NCI-H82 treated with DMSO at 0.1 percent for 48 hours (cell line): Measurements from ENCODE around the gene RAI1.
"Not testable (repeated sequence)": the region's sequence is repeated elsewhere in the genome, so short reads cannot be mapped to it uniquely, and the experiment has no call there.

Experiments used
- DNase-seq: peaks from one replicate; lab custom pipeline; 2025; ENCODE audit not compliant: unreplicated experiment; lab: John Stamatoyannopoulos, UW

RAI1 gene

GRCh38 chr17:17796787-17797061 lies 115.5 kb downstream of the RAI1 start:
- no peak for DNase-seq

- DNase-seq: no peak
Observed at GRCh38 chr17:17797119-17797809, 116.0 kb downstream of the RAI1 start.

- DNase-seq: no peak
Observed at GRCh38 chr17:17798010-17798556, 116.8 kb downstream of the RAI1 start.

GRCh38 chr17:17798573-17799255 lies 117.5 kb downstream of the RAI1 start:
- DNase-seq: no peak

GRCh38 chr17:17800504-17801021 lies 119.3 kb downstream of the RAI1 start:
- no peak for DNase-seq

- no peak for DNase-seq
Observed at GRCh38 chr17:17801800-17802481, 120.7 kb downstream of the RAI1 start.

- DNase-seq: no peak
Observed at GRCh38 chr17:17804007-17804406, 122.7 kb downstream of the RAI1 start.

- no peak for DNase-seq
Observed at GRCh38 chr17:17805575-17805974, 124.3 kb downstream of the RAI1 start.

- no peak for DNase-seq
Observed at GRCh38 chr17:17806035-17806434, 124.8 kb downstream of the RAI1 start.

GRCh38 chr17:17806611-17807274 lies 125.5 kb downstream of the RAI1 start:
- no peak for DNase-seq

GRCh38 chr17:17807440-17807839 lies 126.2 kb downstream of the RAI1 start:
- DNase-seq: no peak

- not testable (repeated sequence) for DNase-seq
Observed at GRCh38 chr17:17808200-17808599, 126.9 kb downstream of the RAI1 start.

- no peak for DNase-seq
Observed at GRCh38 chr17:17808706-17809432, 127.6 kb downstream of the RAI1 start.

GRCh38 chr17:17809531-17810083 lies 128.3 kb downstream of the RAI1 start:
- DNase-seq: no peak

- DNase-seq: no peak
Observed at GRCh38 chr17:17810084-17810894, 129.0 kb downstream of the RAI1 start.

GRCh38 chr17:17810895-17811248 lies 129.6 kb downstream of the RAI1 start:
- DNase-seq: no peak

GRCh38 chr17:17811381-17812210 lies 130.3 kb downstream of the RAI1 start:
- no peak for DNase-seq

- no peak for DNase-seq
Observed at GRCh38 chr17:17812211-17813054, 131.2 kb downstream of the RAI1 start.
